ENCODE results near the gene MARCHF3. TPM values are rescaled to one million over a fixed set of nuclear protein-coding genes. Genes with fewer than 3 reads are reported as not detected.
"Not testable (repeated sequence)": the region's sequence is repeated elsewhere in the genome, so short reads cannot be mapped to it uniquely, and the experiment has no call there.

Gene MARCHF3
- total and polyA plus RNA-seq, 2 donors (not counting 1 experiment from before 2014, with no cell fraction given), result 8.6 to 11.6 TPM

DNA sequence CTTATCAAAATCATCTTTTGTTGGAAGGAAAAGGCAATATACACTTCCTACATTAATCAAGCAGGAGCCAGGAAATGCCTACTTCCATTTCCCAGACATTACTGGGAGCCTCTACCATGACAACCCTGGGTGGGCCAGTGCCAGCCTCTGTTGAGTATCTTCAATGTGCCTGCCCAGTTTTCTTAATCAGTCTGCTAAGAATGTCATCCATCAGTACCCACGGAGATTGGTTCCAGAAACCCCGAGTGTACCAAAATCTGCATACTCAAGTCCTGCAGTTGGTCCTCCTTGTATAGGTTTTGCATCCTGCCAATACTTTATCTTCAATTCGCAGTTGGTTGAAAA is 82.4 kb downstream of the MARCHF3 start:
- H3K9ac ChIP-seq (ENCODE audit: insufficient read depth, low read length), result no peak overlapping the region
- no peak overlapping the region for H3K27ac ChIP-seq (ENCODE audit: insufficient read depth, low read length)

DNA sequence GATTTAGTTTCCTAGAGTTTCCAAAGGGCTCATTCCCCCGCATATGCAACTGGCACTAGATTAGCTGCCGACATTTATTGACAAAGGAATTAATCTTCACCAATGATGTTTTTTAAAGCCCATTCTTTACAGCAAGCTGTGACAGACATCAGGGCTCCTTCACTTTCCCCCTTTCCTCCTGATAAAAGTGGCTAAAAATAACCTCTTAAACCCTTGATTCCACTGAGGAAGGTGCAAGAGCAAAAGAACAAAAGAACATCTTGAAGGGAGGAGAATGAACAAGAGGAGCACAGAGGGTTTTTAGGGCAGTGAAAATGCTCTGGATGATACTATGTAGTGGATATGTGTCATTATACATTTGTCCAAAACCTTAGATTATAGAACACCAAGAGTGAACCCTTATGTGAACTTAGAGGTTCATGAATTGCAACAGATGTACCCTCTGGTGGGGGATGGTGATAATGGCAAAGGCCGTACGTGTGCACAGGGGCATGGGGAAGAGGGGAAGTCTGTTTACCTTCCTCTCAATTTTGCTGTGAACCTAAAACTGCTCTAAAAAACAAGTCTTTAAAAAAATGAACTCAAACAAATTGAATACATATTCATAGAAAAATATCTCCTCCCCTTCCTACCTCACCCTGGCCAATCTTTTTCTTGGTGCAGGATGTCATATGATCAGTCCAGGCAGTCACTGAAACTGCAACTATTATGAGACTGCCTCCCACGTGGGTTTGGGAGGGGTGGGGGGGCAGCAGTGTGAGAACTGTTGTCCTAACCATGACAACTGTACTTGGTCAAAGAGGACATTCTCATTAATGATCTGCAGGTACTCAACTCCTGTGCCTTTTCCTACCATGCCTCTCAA is 83.0 kb downstream of the MARCHF3 start:
- H3K4me2 ChIP-seq (ENCODE audit: extremely low read depth, insufficient read depth, low read length), result no peak overlapping the region
- no peaks in the 10 kb centered on the region for H4K20me1 ChIP-seq (ENCODE audit: control insufficient read depth, extremely low read depth, insufficient read depth, low read length)
- H2AFZ ChIP-seq (ENCODE audit: low read length), result no peak overlapping the region
- DNase-seq (ENCODE audit: low read depth in 2 of 2), result no peak
- TF ChIP-seq EZH2 (IDR thresholded peaks at IDR 0.05; ENCODE audit: low read length, missing control alignments), result no peak
- TF ChIP-seq, protein P1, sequence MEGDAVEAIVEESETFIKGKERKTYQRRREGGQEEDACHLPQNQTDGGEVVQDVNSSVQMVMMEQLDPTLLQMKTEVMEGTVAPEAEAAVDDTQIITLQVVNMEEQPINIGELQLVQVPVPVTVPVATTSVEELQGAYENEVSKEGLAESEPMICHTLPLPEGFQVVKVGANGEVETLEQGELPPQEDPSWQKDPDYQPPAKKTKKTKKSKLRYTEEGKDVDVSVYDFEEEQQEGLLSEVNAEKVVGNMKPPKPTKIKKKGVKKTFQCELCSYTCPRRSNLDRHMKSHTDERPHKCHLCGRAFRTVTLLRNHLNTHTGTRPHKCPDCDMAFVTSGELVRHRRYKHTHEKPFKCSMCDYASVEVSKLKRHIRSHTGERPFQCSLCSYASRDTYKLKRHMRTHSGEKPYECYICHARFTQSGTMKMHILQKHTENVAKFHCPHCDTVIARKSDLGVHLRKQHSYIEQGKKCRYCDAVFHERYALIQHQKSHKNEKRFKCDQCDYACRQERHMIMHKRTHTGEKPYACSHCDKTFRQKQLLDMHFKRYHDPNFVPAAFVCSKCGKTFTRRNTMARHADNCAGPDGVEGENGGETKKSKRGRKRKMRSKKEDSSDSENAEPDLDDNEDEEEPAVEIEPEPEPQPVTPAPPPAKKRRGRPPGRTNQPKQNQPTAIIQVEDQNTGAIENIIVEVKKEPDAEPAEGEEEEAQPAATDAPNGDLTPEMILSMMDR (conservative IDR thresholded peaks at IDR 0.05 in 1 of 2, IDR thresholded peaks at IDR 0.05 in 1 of 2; ENCODE audit: low read depth in 1 of 2, low read length in 2 of 2), result no peak
- H3K9ac ChIP-seq (ENCODE audit: insufficient read depth, low read length), result no peak overlapping the region
- no peaks in the 10 kb centered on the region for H3K36me3 ChIP-seq (ENCODE audit: control insufficient read depth, insufficient read depth, low read length)
- no peak overlapping the region for H3K4me3 ChIP-seq (replicated peaks in 1 of 4; ENCODE audit: control extremely low read depth in 1 of 4, insufficient read depth in 1 of 4, low read depth in 3 of 4, low read length in 4 of 4)
- H3K79me2 ChIP-seq (ENCODE audit: control insufficient read depth, insufficient read depth, low read length), result no peaks in the 10 kb centered on the region
- no peaks in the 10 kb centered on the region for H3K4me1 ChIP-seq (ENCODE audit: control insufficient read depth, extremely low read depth, insufficient read depth, low read length)
- H3K27me3 ChIP-seq (ENCODE audit: control insufficient read depth, insufficient read depth, low read length), result no peaks in the 10 kb centered on the region
- no peak overlapping the region for H3K27ac ChIP-seq (ENCODE audit: insufficient read depth, low read length)
- H3K9me3 ChIP-seq (ENCODE audit: control insufficient read depth, insufficient read depth, low read depth, low read length), result no peaks in the 10 kb centered on the region

More for the DNA sequence above, 82.4 kb downstream of the MARCHF3 start:
- Histone ChIP-seq H4K20me1 (ENCODE audit: control insufficient read depth, extremely low read depth, insufficient read depth, low read length) (no peaks in the 10 kb centered on the region), H3K9me3 (ENCODE audit: control insufficient read depth, insufficient read depth, low read depth, low read length) (no peaks in the 10 kb centered on the region), H2AFZ (ENCODE audit: low read length) (no peak overlapping the region), H3K4me3 (replicated peaks in 1 of 4; ENCODE audit: control extremely low read depth in 1 of 4, insufficient read depth in 1 of 4, low read depth in 3 of 4, low read length in 4 of 4) (no peak overlapping the region), H3K4me1 (ENCODE audit: control insufficient read depth, extremely low read depth, insufficient read depth, low read length) (no peaks in the 10 kb centered on the region), H3K79me2 (ENCODE audit: control insufficient read depth, insufficient read depth, low read length) (no peaks in the 10 kb centered on the region), H3K27me3 (ENCODE audit: control insufficient read depth, insufficient read depth, low read length) (no peaks in the 10 kb centered on the region), H3K4me2 (ENCODE audit: extremely low read depth, insufficient read depth, low read length) (no peak overlapping the region), H3K36me3 (ENCODE audit: control insufficient read depth, insufficient read depth, low read length) (no peaks in the 10 kb centered on the region)
- DNase-seq (ENCODE audit: low read depth in 2 of 2), result no peak
- no peak for TF ChIP-seq EZH2 (IDR thresholded peaks at IDR 0.05; ENCODE audit: low read length, missing control alignments)
- TF ChIP-seq, protein P1 (conservative IDR thresholded peaks at IDR 0.05 in 1 of 2, IDR thresholded peaks at IDR 0.05 in 1 of 2; ENCODE audit: low read depth in 1 of 2, low read length in 2 of 2), result no peak

DNA sequence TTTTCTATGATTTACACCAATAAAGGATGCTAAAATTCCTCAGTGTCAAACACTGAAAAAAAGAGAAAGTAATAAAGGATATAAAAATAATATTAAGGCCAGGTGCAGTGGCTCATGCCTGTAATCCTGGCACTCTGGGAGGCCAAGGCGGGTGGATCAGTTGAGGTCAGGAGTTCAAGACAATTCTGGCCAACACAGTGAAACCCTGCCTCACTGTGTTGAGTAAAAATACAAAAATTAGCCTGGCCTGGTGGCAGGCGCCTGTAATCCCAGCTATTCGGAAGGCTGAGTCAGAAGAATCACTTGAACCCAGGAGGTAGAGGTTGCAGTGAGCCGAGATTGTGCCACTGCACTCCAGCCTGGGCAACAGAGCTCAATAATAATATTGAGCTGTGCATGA is 87.5 kb downstream of the MARCHF3 start:
- H3K9ac ChIP-seq (ENCODE audit: insufficient read depth, low read length); H3K27me3 ChIP-seq (ENCODE audit: control insufficient read depth, insufficient read depth, low read length); H3K4me3 ChIP-seq (replicated peaks in 1 of 4; ENCODE audit: control extremely low read depth in 1 of 4, insufficient read depth in 1 of 4, low read depth in 3 of 4, low read length in 4 of 4); H3K4me1 ChIP-seq (ENCODE audit: control insufficient read depth, extremely low read depth, insufficient read depth, low read length); H4K20me1 ChIP-seq (ENCODE audit: control insufficient read depth, extremely low read depth, insufficient read depth, low read length); H3K9me3 ChIP-seq (ENCODE audit: control insufficient read depth, insufficient read depth, low read depth, low read length); H3K79me2 ChIP-seq (ENCODE audit: control insufficient read depth, insufficient read depth, low read length); DNase-seq (ENCODE audit: low read depth in 2 of 2); H3K27ac ChIP-seq (ENCODE audit: insufficient read depth, low read length); H3K4me2 ChIP-seq (ENCODE audit: extremely low read depth, insufficient read depth, low read length); H3K36me3 ChIP-seq (ENCODE audit: control insufficient read depth, insufficient read depth, low read length); H2AFZ ChIP-seq (ENCODE audit: low read length): not testable (repeated sequence)

Measured in fibroblast of lung (primary cell).